GM23338 (cell line): ENCODE results near the gene CHST10. TPM values are rescaled to one million over a fixed set of nuclear protein-coding genes. Genes with fewer than 3 reads are reported as not detected.

Experiments used
- ATAC-seq: fragments of 200-7000 bp; cut with Tn5 transposase; 3 replicates; pipeline ENCODE4 v1.9.1; 2020
- DNase-seq: peaks from one replicate; pipeline ENCODE4 v3.0.0-alpha.2; 2015; ENCODE audit warnings: low spot score
- H2AFZ ChIP-seq: fragments of 200-600 bp; sonication (generic); 2 replicates; pipeline ENCODE4 v1.8.0; 2016; ENCODE audit warnings: antibody characterized with exemption, mild to moderate bottlenecking, moderate library complexity
- H3F3A ChIP-seq: fragments of 200-600 bp; sonication (generic); replicated peaks from 2 replicates; pipeline ENCODE4 v1.8.0; 2017; ENCODE audit warnings: antibody characterized with exemption, mixed run types, low read depth
- H3K27ac ChIP-seq: fragments of 200-600 bp; sonication (generic); 2 replicates; pipeline ENCODE4 v1.6.1; 2016; ENCODE audit warnings: low read depth
- H3K27me3 ChIP-seq: fragments of 200-600 bp; sonication (generic); 2 replicates; pipeline ENCODE4 v1.8.0; 2016; ENCODE audit warnings: mild to moderate bottlenecking, mixed run types, moderate library complexity; ENCODE audit not compliant: insufficient read depth
- H3K36me3 ChIP-seq: fragments of 200-600 bp; sonication (generic); 2 replicates; pipeline ENCODE4 v1.8.0; 2016; ENCODE audit warnings: mild to moderate bottlenecking; ENCODE audit not compliant: insufficient read depth
- H3K4me1 ChIP-seq: fragments of 200-600 bp; sonication (generic); 2 replicates; pipeline ENCODE4 v1.8.0; 2016; ENCODE audit warnings: mild to moderate bottlenecking, moderate library complexity; ENCODE audit not compliant: insufficient read depth
- H3K4me2 ChIP-seq: fragments of 200-600 bp; sonication (generic); 2 replicates; pipeline ENCODE4 v1.7.1; 2017; ENCODE audit warnings: mixed run types
- H3K4me3 ChIP-seq: fragments of 200-600 bp; sonication (generic); 2 replicates; pipeline ENCODE4 v1.6.1; 2016; ENCODE audit warnings: mixed run types
- H3K79me2 ChIP-seq: fragments of 200-600 bp; sonication (generic); replicated peaks from 2 replicates; pipeline ENCODE4 v1.8.0; 2017; ENCODE audit warnings: mild to moderate bottlenecking; ENCODE audit not compliant: insufficient read depth
- H3K9me2 ChIP-seq: fragments of 200-600 bp; sonication (generic); 2 replicates; pipeline ENCODE4 v1.8.0; 2017; ENCODE audit not compliant: insufficient read depth
- H4K20me1 ChIP-seq: fragments of 200-600 bp; sonication (generic); replicated peaks from 2 replicates; pipeline ENCODE4 v1.8.0; 2017; ENCODE audit warnings: mild to moderate bottlenecking; ENCODE audit not compliant: insufficient read depth
- H3K27ac Mint-ChIP-seq: 2 replicates; pipeline ENCODE4 v1.8.0; 2020; ENCODE audit warnings: inconsistent platforms, mild to moderate bottlenecking, moderate library complexity, mixed read lengths
- H3K27me3 Mint-ChIP-seq: 3 replicates; pipeline ENCODE4 v1.8.0; 2022; ENCODE audit warnings: low read depth, mild to moderate bottlenecking, moderate library complexity, mixed read lengths, inconsistent platforms; ENCODE audit not compliant: insufficient read depth, poor library complexity
- H3K36me3 Mint-ChIP-seq: 3 replicates; pipeline ENCODE4 v1.8.0; 2021; ENCODE audit warnings: low read depth, mild to moderate bottlenecking, inconsistent platforms, moderate library complexity, mixed read lengths
- H3K4me1 Mint-ChIP-seq: 3 replicates; pipeline ENCODE4 v1.8.0; 2020; ENCODE audit warnings: mild to moderate bottlenecking, inconsistent platforms, mixed read lengths
- H3K4me3 Mint-ChIP-seq: 3 replicates; pipeline ENCODE4 v1.8.0; 2021; ENCODE audit warnings: moderate library complexity, mild to moderate bottlenecking, inconsistent platforms, mixed read lengths
- H3K9me3 Mint-ChIP-seq: 3 replicates; pipeline ENCODE4 v1.8.0; 2020; ENCODE audit warnings: moderate library complexity, mild to moderate bottlenecking, inconsistent platforms, mixed read lengths
- CREB1 ChIP-seq: fragments of 250-450 bp; sonication (Bioruptor Pico); IDR thresholded peaks from 2 replicates; pipeline ENCODE4 v1.5.0; 2020; ENCODE audit warnings: low read depth, mild to moderate bottlenecking, moderate library complexity
- EZH2 ChIP-seq: fragments of 200-600 bp; sonication (generic); IDR thresholded peaks from one replicate; pipeline ENCODE4 v1.8.0; 2017; ENCODE audit warnings: antibody characterized with exemption, mild to moderate bottlenecking, low read depth; ENCODE audit not compliant: unreplicated experiment
- EZH2phosphoT487 ChIP-seq: fragments of 200-600 bp; sonication (generic); IDR thresholded peaks from one replicate; pipeline ENCODE4 v1.8.1; 2018; ENCODE audit warnings: antibody characterized with exemption; ENCODE audit not compliant: unreplicated experiment
- JUNB ChIP-seq: IDR thresholded peaks from one replicate; pipeline ENCODE4 v1.6.1; 2016; ENCODE audit warnings: antibody characterized with exemption; ENCODE audit not compliant: unreplicated experiment
- NANOG ChIP-seq: IDR thresholded peaks from 2 replicates; pipeline ENCODE4 v1.6.1; 2016; ENCODE audit warnings: antibody characterized with exemption, borderline replicate concordance
- POLR2AphosphoS5 ChIP-seq: IDR thresholded peaks from 2 replicates; pipeline ENCODE4 v1.6.1; 2016; ENCODE audit warnings: antibody characterized with exemption, low read depth
- ZNF114 ChIP-seq: fragments of 250-450 bp; sonication (Bioruptor Pico); IDR thresholded peaks from 2 replicates; pipeline ENCODE4 v1.5.0; 2020; ENCODE audit warnings: mild to moderate bottlenecking, moderate library complexity
- ZNF462 ChIP-seq: fragments of 250-450 bp; sonication (Bioruptor Pico); IDR thresholded peaks from 2 replicates; pipeline ENCODE4 v1.5.0; 2020; ENCODE audit warnings: mild to moderate bottlenecking, moderate library complexity
- polyA plus RNA-seq: library from polyadenylated mRNA; unstranded; fragments of >200 nt; fragmentation: Nextera tagmentation; extraction: Ambion mirVana; gene quantifications from 2 replicates; pipeline ENCODE4 v1.2.1, GENCODE V29; 2016
- total RNA-seq: library from RNA; depleted of rRNA; stranded (reverse); fragments of >200 nt; shearing (Covaris generic); gene quantifications from 2 replicates; pipeline ENCODE4 v1.2.3, GENCODE V29; 2014

The CHST10 gene
- total and polyA plus RNA-seq, 2 experiments from 2014 or later: 7.7 to 24.5 TPM

GRCh38 chr2:100383954-100384353 is 33.5 kb downstream of the CHST10 start (continued):
- TF ChIP-seq ZNF462 (no peak), CREB1 (no peak), POLR2AphosphoS5 (no peak), NANOG (no peak), EZH2 (no peak), JUNB (no peak)

- H3K4me1 Mint-ChIP-seq: peaks cover 2% of the 10 kb centered on the region; the same call in 2 of the 3 replicates
- Histone ChIP-seq H3K9me2 (peaks cover 6% of the 10 kb centered on the region; the same call in 1 of the 2 replicates), H3K79me2 (no peaks in the 10 kb centered on the region), H3K27me3 (no peaks in the 10 kb centered on the region), H2AFZ (no peak overlapping the region), H3K4me3 (no peak overlapping the region), H3K4me2 (no peak overlapping the region), H3F3A (no peaks in the 10 kb centered on the region), H3K4me1 (no peaks in the 10 kb centered on the region), H4K20me1 (no peaks in the 10 kb centered on the region), H3K27ac (no peak overlapping the region), H3K36me3 (no peaks in the 10 kb centered on the region)
- ATAC-seq (no peak), DNase-seq (no peak)
- H3K9me3 Mint-ChIP-seq: no peaks in the 10 kb centered on the region
- no peak overlapping the region for H3K27ac Mint-ChIP-seq
- H3K4me3 Mint-ChIP-seq: no peak overlapping the region
- peaks cover 6% of the 10 kb centered on the region for H3K27me3 Mint-ChIP-seq
- H3K36me3 Mint-ChIP-seq: no peaks in the 10 kb centered on the region; the same call in 2 of the 3 replicates
- TF ChIP-seq EZH2phosphoT487 (no peak), NANOG (no peak), JUNB (no peak), ZNF462 (no peak), ZNF114 (CRISPR knock-in tag) (no peak), EZH2 (no peak)
Measured at GRCh38 chr2:100383306-100383705, 34.2 kb downstream of the CHST10 start.
